Measurements from ENCODE around the gene SNX24. TPM values are rescaled to one million over a fixed set of nuclear protein-coding genes. Genes with fewer than 3 reads are reported as not detected.
A peak's percentile ranks its signal among the peaks of the same experiment; 100 is the strongest.
"Not testable (repeated sequence)": the region's sequence is repeated elsewhere in the genome, so short reads cannot be mapped to it uniquely, and the experiment has no call there.

Gene SNX24
- total RNA-seq, 1 donor from 2014 or later, result 31.8 TPM

DNA sequence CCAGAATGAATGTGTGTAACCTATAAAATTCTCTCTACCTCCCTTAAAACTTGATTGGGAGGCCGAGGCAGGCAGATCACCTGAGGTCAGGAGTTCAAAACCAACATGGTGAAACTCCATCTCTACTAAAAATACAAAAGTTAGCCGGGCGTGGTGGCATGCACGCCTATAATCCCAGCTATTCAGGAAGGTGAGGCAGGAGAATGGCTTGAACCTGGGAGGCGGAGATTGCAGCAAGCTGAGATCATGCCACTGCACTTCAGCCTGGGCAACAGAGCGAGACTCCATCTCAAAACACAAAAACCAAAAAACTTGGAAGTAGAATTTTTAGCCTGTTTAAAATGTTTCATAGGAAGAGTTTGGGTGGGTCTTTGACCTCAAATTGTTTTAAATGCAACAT, 122.6 kb downstream of the SNX24 start:
- not testable (repeated sequence) for ATAC-seq

DNA sequence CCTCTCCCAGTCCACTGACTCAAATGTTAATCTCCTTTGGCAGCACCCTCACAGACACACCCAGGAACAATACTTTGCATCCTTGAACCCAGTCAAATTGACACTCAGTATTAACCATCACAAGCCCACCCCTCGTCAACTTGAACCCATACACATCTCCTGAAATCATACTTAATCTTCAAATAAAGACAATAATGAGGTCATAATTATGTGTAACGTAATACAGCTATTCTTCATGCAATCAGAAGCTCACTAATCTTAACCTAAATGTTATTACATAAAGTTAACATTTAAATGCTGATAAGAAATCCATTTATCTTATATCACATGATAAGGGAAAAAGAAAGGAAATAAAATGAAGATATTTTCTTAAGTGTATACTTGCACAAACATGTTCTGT, 125.9 kb downstream of the SNX24 start:
- no peak for ATAC-seq

DNA sequence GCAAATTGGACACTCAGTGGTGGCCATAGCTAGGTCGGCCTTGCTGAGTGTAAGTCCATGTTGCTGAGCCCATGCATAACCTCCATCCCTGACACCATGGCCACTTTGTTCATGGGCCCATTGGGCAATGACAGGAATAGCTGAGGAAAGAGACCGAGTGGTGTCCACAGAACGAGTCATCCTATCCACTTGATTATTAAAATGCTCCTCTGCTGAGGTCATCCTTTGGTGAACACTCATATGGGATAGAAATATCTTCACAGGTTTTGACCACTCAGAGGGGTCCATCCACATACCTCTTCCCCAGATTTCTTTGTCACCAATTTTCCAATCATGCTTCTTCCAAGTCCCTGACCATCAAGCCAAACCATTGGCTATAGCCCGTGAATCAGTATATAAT, 127.5 kb downstream of the SNX24 start:
- no peak for ATAC-seq

DNA sequence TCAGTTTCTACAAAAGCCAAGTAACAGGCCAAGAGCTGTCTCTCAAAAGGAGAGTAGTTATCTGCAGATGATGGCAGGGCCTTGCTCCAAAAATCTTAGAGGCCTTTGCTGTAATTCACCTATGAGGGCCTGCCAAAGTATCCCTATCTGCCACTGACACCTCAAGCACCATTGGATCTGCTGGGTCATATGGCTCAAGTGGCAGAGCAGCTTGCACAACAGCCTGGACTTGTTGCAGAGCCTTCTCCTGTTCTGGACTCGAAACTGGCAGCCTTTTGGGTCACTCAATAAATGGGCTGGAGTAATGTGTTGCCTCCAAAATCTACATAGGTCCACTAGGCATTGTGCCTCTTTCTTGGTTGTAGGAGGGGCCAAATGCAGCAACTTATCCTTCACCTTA, 128.3 kb downstream of the SNX24 start:
- not testable (repeated sequence) for ATAC-seq

- not testable (repeated sequence) for ATAC-seq
Measured at GRCh38 chr5:122974251-122974650, 128.8 kb downstream of the SNX24 start.

DNA sequence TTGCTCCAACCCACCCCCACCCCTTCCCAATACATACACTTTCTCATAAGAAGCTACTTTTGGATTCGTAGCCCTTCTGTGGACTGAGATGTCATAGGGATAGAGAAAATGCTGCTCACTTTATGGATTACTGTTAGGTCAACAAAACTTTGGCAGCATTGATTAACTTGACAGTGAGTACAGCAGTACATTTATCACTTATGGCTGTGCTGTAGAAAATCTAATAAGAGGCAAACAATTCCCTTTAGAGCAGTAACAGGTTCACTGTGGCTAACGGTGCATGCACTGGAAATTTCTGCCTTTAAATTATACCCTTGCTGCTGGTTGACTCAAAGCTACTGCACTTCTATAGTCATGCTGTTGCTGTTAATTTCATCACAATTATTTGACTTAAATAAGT, 131.9 kb downstream of the SNX24 start:
- ATAC-seq, result no peak

DNA sequence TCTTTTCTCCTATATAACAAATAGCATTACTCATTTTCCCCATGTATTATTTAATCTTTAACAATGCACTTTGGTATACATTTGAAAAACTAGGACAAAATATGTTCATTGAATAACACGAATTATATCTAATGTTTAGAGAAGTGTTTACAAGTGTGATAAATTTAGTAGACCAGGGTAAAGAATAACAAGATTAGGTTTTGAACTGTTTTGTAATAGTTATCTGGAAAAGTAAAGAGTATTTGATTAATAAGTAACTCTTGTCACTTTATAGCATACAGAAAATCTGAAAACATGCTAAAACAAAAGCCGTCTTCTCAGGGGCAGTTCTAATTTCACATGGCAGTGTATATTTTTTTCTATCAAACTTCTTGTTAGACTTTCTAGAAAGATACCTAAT, 132.7 kb downstream of the SNX24 start:
- no peak for ATAC-seq

- ATAC-seq, result no peak
Measured at GRCh38 chr5:122978644-122979297, 133.4 kb downstream of the SNX24 start.

- ATAC-seq, result no peak
Measured at GRCh38 chr5:122981846-122982245, 136.4 kb downstream of the SNX24 start.

DNA sequence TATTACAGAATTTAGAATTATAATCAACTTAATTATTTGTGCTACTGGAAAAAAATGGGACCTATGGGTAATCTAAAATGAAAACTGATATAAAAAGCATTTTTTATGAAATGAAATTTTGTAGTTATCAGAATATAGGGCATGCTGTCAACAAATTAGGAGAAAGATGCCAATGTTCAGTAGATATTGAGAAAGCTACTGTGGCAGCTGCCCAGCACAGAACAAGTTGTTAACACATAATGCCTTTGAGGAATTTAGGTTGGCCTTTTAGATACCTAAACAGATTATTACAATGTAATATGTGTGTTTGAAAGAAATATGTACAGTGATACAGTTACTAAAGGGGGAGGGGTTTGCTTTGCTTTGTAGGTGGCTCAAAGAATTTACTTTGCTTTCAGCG, 137.0 kb downstream of the SNX24 start:
- no peak for ATAC-seq

DNA sequence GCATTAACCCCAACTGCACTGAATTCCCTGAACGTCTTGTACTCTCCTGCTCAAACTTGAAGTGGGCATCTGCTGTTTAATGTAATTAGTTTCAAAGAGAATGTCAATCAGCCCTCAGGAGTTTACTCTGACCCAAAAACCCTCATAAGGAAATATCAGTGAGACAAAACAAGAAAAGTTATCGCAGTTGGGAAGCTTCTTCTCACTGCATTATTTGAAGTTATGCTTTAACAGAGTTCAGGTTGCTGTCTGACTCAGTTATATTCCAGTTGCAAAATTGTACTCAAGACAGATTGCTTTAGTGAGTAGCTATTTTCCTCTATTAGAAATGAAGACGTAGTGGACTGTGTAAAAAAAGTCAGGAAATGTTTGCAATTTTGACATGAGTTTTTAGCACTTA, 139.0 kb downstream of the SNX24 start:
- no peak for ATAC-seq

DNA sequence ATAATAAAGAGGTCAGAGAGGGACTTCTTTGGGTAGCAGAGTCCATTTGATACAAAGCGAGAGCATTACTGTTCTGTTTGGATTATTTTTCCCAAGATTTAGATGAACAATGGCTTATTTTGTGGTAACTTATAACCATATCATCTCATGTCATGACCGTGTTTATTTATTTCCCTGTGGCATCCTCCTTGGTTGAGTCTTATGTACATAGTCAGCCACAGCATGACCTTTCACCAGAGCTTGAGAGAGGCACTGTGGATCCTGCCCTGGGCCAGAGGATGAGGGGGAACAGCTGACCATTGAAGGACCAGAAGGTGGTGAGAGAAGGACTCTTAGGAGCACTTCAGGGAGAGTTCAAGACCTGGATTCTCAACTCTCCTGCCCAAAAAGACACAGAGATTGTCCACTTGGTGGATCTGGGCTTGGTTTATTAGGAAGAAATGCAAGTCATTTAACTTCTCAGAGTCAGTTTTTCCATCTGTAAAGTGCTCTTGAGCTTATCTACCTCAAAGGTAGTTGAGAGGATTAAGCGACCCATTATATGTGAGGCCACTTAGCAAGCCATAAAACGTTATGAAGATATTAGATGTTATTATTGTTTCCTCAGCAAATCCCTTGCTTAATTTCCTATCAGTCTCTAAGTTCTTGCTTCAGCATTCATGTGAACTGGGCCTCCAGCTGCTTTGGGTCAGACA, 139.7 kb downstream of the SNX24 start:
- ATAC-seq, result no peak

DNA sequence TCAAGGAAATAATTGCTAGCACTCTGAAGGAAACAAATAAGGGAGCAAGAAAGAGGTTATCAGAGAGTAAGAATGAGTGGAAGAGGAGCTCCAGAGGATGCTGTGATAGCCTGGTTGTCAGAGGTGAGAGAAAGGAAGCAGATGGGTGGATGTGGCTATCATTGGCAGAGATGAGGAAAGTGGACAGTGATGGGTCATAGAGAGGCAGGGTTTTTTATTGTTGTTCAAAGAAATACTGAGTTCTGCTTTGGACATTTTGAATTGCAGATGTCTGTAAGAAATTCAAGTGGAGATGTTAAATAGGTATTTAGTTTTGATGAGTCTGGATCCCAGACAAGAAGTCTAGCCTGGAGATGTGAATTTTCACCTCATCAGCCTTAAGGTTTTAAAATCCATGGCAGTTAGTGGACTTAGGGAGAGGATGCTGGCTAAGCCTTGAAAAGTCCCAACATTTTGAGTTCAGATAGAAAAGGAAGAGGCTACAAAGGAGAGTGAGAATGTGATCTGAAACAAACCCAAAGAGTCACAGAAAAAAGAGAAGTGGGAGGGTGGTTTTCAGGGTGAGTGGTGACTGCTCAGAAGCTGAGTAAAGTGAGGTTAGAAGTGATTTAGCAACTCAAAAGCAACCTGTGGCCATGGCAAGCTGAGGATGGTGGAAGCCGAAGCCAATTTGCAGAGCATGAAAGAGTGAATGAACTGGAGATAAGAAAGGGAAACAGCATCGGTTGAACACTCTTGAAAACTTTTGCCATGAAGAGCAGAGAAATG, 140.7 kb downstream of the SNX24 start:
- no peak for ATAC-seq

DNA sequence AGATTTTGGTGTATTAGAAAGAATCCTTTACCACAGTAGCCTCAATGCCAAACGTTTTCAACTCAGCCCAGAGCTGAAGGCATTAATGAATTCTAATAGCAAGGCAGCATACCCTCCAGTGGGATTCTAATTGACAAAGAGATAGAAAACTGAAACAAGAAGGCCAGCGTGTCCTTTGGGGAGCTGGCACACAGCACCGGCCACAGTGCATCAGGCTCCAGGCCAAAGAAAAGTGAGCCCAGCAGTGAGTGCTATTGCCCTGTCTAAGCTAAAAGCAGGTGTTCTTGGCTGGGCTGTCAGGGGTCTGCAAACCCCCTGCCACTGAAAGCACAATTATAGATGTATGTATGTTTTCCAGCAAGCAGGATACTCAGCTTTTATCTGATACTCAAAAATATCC, 150.7 kb downstream of the SNX24 start:
- no peak for ATAC-seq

DNA sequence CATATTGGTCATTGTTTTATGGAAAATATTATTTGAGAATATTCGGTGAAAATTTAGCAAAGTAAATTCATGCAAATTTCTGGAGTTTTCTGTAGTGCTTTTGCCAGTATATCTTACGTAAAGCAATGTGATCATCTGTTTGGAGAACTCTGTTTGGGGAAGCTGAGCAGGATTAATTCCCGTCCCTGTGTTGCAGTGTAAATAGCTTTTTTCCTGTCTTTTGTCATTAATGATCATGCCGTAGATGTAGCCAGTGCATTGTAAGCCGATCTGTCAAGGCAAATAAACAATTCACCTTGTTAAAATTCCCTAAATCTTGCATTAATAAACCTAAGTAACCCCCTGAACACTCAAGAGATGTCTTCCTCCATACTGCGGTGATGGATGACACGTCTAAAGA, 151.9 kb downstream of the SNX24 start:
- no peak for ATAC-seq

DNA sequence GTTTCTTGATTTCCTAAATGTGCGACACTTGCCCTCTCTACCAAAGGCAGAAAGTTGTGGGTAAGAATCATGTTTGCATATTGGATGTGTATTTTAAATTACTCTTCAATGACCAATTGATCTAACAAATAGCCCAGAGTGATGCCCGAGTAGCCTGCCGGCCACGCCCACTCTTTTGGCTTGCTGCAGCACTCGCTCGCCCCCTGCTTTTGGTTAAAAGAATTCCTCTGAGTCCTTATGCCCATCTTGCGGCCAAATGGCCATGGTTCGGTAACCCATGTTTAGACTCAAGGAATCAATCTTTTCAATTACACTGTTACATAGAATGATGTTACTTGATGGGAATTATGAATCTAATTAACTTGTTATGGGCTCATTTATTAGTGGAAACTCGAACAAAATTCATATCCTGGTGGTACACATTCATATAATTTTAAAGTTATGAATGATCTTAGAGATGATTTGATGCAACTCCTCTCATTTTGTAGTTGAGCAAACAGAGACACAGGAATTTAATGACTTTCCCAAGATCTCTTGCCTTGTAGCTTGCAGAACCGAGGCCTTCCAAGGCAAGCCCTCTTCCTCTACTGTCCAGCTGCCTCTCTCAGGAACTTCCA, 154.6 kb downstream of the SNX24 start:
- no peak for ATAC-seq

DNA sequence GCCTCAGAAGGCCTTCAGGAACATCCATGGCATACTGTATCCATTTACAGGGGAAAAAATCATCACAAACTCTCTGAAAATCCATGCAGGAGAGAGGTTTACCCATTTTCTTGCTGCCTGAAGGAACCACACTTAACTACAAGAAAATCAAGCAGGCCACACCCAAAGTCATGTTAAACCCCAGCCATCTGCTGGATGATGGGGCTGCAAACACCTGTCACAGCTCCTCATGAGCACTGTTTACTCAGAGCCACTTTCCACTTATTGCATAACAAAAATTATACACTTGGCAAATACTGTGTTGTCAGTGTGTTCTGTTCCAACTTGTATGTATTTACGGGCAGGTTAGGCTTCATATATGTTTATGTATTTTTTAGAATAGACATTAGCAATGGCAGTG, 155.3 kb downstream of the SNX24 start:
- peak; percentile 28 for ATAC-seq

GRCh38 chr5:123001808-123002207, 156.4 kb downstream of the SNX24 start:
- ATAC-seq, result no peak

GRCh38 chr5:123007182-123007581, 161.8 kb downstream of the SNX24 start:
- no peak for ATAC-seq

GRCh38 chr5:123007754-123008153, 162.3 kb downstream of the SNX24 start:
- no peak for ATAC-seq

- ATAC-seq, result no peak
Measured at GRCh38 chr5:123012321-123012720, 166.9 kb downstream of the SNX24 start.

- no peak for ATAC-seq
Measured at GRCh38 chr5:123014689-123015088, 169.3 kb downstream of the SNX24 start.

DNA sequence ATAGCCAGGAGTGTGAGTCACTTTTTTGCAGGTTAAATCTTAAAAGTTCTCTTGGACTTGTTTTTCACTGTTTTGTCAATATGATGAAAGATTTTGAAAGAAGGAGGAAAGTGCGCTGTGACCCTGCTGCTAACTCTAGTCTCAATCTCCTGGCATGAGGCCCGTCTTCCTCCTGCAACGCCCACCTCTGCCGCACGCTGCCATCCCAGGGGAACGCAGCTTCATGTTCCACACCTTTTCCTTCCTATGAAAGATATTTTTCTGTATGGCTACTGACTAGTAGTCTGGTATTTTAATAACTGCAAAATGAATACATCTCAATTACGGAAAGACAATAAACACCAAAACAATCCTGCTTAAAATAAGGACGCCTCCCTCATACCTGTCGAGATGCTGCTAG, 182.8 kb downstream of the SNX24 start:
- ATAC-seq, result no peak

All from esophagus mucosa (tissue), 1 donor.